Activated effector memory CD4-positive, alpha-beta T cell treated with anti-CD3 and anti-CD28 coated beads, Interleukin-2, amount 50 U/mL, for 16 hours (primary cell): Measurements from ENCODE around the gene MOB3A.

Experiments
- DNase-seq: peaks from one replicate; pipeline ENCODE4 v3.0.0-alpha.2; 2020

The MOB3A gene

DNA sequence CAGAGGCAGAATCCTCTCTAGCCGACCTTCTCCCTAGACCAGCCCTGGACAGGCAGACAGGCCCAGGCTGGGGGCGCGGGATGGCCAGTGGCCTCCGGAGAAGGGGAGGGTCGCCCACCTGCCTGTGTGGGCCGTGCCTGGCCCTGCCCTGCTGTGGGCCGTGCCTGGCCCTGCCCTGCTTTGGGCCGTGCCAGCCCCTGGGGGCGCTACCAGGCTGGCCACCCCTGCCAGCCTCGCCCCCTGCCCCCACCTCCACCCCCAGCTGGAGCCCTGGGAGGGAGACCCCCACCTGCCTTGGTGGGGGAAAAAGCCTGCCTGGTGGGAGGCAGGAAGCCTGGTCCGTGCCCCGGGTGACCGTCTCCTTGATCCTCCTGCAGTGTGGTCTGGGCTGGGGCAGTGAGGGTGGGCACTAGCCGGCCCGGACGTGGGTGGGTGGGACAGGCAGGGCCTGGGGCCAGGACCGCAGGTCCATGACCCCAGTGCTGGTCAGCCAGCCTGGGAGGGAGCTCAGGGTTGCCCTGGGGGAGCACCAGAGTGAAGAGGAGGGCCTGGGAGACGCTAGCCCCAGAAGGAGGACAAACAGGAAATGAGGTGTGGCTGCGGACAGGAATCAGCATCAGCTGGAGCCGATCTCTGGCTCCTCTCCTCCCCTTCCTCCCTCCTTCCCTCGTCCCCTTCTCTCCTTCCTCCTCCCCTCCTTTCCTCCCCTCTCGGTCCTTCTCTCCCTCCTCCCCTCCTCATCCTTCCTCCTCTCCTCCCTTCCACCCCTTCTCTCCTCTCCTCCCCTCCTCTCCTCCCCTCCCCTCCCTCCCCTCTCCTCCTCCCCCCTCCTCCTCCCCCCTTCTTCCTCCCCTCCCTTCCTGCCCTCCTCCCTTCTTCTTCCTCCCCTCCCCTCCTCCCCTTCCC is 39.9 kb downstream of the MOB3A start:
- peak; percentile 75 for DNase-seq

- DNase-seq, result no peak
Measured at GRCh38 chr19:2054763-2055162, 41.4 kb downstream of the MOB3A start.

- no peak for DNase-seq
Measured at GRCh38 chr19:2053601-2054389, 42.3 kb downstream of the MOB3A start.

GRCh38 chr19:2051773-2052704 is 44.1 kb downstream of the MOB3A start:
- peak; percentile 79 for DNase-seq

GRCh38 chr19:2050991-2051772 is 44.9 kb downstream of the MOB3A start, which contains the start of gene MKNK2:
MKNK2 (minus strand) TSS chr19:2051244; CDS start chr19:2050851, 393 bp downstream.
- DNase-seq, result peak; percentile 98

DNA sequence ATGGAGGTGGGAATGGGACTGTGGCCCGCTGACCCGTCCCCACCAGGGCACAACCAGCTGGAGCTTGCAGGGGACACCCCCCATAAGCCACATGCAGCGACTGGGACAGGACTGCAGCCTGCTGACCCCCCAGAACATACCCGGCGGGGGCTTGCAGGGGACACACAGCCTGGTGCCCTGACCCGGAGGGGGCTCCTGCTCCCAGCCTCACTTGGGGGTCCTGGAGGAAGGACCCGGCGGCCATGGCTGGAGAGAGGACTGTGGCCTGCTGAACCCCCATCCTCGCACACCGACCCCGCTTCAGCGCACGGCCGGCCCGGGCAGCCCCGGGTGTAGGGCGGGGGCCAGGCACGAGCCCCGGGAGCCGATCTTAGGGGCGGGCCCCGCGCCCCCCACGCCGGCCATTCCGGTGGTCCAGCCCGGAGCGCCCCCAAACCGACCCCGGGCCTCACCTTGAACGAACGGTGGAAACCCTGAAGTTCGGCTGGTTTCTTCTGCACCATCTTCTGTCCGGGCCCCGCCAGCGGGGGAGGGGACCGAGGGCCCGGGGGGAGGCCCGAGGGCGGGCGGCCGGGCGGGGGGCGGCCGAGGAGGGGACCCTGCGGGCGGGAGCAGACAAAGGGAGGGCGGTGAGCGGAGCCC is 45.7 kb downstream of the MOB3A start:
- DNase-seq, result peak; percentile 75

DNA sequence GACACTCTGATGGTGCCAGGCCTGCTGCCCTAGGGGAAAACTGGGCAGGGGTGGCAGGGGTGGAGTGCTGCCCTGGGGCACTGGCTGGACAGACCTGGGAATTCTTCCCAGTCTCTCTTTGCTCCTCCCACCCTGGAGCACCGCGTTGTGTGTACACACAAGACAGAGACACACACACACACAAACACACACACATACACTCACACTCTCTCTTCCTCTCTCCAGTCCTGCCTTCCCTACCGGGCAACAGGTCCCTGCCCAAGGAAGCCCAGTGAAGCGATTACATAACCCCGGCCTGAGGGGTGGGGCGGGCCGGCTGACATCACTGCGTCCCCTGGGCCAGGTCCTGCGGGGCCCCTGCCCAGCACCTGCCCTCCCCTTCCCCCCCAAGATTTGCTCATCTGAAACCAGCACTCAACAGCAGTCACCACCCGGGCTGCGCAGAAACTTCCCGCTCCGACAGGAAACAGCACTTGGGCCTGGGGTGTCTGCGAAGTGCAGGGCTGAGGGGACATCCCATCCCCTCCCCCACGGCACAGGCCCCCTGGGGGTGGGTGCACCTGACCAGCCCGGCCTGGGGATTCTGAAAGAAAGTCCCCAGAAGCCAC is 46.3 kb downstream of the MOB3A start:
- peak; percentile 86 for DNase-seq

- DNase-seq, result peak; percentile 66
Measured at GRCh38 chr19:2048959-2049740, 47.0 kb downstream of the MOB3A start.

DNA sequence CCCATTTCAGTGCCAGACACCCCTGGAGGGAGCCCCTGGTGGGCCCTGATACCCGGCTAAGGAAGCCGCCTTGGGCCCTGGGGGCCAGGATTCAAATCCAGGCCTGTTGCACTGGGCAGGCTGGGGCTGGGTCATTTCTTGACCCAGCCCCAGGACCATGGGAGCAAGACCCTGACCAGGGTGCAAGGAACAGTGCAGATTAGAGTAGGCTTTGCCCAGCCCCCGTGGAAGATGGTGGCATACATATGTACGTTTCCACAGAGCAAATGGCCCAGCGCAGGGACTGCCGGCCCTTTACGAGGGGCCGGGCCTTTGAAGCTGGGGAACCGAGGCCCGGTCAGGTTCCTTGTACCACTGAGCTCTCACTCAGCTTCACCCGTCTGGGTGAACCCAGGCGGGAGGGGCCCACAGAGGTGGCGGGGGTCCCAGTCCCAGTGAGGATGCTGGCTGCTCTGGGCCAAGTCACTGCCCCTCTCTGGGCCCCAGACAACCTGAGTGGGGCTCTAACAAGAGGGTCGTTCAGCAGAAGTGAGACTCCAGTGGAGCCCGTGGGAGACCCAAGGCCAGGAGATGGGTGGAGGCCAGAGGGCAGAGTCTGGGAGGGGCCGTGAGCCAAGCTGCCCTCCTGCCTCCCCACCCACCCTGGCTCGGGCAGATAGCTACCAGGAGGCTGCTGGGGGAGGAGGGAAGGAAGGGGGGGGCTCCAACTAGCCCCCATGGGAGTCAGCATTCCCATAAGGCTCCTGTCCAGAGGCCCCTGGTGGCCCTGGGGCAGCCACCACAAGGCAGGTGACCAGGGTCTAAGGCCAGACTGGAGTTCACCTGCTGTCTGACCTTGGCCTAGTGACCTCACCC is 47.8 kb downstream of the MOB3A start:
- no peak for DNase-seq

GRCh38 chr19:2047449-2048103 is 48.5 kb downstream of the MOB3A start:
- DNase-seq, result peak; percentile 77

DNA sequence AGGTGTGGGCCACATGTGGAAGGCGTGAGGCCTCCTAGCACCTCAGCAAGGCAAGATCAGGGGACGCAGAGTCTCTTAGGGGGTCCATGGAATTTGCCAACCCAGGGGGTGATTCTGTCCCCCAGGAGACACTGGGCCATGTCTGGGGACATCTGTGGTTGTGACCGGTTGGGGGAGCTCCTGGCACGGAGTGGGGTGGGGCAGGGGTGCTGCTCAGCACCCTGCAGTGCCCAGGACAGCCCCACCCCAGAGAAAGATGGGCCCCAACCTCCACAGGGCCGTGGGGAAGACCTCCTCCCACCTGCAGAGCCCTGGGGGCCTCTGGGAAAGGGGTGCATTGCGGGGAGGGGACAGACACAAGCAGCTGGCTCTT is 49.1 kb downstream of the MOB3A start:
- no peak for DNase-seq

GRCh38 chr19:2046046-2046907 is 49.8 kb downstream of the MOB3A start:
- no peak for DNase-seq

GRCh38 chr19:2045501-2046045 is 50.6 kb downstream of the MOB3A start:
- DNase-seq, result no peak

DNA sequence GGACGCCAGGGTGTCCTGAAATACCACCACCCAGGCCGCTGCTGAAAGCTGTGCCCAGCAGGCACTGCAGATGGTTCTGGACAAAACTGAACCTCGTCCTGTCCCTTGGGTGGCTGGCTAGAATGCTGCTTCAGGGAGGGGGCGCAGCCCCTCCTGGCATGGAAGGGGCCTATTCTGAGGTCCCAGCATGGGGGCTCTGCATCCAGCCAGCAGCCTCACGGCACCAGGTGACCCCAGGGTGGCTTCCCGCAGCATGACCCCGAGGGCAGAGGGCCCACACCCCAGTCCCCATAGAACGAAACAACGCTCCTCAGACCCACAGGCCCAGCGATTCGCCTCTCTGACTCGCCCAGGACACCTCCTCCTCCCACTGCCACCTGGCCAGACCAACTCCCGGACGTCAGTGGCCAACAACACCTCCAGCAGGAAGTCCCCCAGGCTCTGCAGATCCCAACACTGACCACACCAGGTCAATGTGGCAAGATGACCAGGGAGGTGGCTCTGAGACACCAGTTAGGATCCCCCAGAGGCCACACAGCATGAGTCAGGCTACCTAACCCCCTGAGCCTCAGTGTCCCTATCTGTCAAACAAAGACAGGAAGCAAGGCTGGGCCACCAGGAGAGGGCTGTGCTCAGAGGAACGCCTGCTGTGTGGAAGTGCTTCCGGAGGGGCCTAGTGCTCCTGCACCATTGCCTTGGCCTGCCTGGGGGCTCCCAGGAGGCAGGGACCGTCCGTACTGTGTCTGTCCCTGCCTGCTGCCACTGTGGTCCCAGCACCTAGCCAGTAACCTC is 51.2 kb downstream of the MOB3A start:
- no peak for DNase-seq

DNA sequence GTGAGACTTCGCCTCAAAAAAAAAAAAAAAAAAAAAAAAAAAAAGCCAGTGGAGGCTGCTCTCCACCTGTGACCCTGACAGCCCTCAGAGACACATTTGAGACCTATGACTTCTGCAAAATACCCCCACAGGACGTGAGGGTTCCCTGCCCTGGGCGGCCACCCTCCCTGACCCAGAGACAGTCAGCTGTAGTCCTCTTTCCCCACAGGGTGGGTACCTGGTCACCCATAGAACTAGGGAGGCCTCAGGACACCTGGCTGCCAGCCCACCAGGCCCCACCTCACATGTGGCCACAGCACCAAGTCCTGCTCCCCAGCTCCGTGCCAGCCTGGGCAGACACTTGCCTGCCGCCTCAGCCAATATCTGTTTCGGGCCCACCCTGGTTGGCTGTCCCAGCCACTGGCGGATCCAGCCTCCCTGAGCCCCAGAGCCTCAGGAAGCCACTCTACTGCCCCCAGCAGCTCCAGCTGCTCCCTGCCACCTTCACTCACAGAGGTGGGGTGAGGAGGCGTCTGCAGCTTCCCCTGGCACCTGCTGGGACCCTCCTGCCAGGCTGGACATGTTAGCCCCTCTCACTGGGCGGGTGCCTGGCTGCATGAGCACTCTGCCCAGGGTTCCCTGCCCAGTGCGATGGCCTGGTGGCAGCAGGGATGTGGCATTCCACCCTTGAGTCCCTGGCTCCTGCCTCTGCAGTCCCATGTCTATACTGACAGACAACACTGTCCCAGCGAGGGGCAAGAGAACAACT is 52.0 kb downstream of the MOB3A start:
- DNase-seq, result no peak

GRCh38 chr19:2043251-2043641 is 52.9 kb downstream of the MOB3A start:
- DNase-seq, result no peak
